Sigmoid colon (tissue), 4 donors: Measurements from ENCODE around the gene ANO6.

ENCODE experiments used
- EP300 ChIP-seq, 4 donors: sonication (generic); formaldehyde crosslinking; IDR thresholded peaks; one replicate each; pipeline ENCODE4 v1.6.1; 2017; ENCODE audit warnings: antibody characterized with exemption in 4 of 4
- POLR2A ChIP-seq, 2 donors: fragments of 450-650 bp; IDR thresholded peaks; one replicate each; pipeline ENCODE4 v1.6.1; 2016; ENCODE audit warnings: antibody characterized with exemption in 2 of 2, mild to moderate bottlenecking in 2 of 2, moderate library complexity in 2 of 2
- POLR2AphosphoS5 ChIP-seq, 4 donors: sonication (generic); formaldehyde crosslinking; IDR thresholded peaks; one replicate each; pipeline ENCODE4 v1.6.1; 2017; ENCODE audit warnings: antibody characterized with exemption in 4 of 4
- TF ChIP-seq, protein P1 (sequence below), 4 experiments: fragments of 450-650 bp in 3 of 4; fragments of 200-600 bp in 1 of 4; IDR thresholded peaks; one replicate each; pipeline ENCODE4 v1.5.1; 2016 to 2019; ENCODE audit warnings: antibody characterized with exemption in 4 of 4, mild to moderate bottlenecking in 3 of 4, moderate library complexity in 2 of 4

- TF ChIP-seq, protein P1, sequence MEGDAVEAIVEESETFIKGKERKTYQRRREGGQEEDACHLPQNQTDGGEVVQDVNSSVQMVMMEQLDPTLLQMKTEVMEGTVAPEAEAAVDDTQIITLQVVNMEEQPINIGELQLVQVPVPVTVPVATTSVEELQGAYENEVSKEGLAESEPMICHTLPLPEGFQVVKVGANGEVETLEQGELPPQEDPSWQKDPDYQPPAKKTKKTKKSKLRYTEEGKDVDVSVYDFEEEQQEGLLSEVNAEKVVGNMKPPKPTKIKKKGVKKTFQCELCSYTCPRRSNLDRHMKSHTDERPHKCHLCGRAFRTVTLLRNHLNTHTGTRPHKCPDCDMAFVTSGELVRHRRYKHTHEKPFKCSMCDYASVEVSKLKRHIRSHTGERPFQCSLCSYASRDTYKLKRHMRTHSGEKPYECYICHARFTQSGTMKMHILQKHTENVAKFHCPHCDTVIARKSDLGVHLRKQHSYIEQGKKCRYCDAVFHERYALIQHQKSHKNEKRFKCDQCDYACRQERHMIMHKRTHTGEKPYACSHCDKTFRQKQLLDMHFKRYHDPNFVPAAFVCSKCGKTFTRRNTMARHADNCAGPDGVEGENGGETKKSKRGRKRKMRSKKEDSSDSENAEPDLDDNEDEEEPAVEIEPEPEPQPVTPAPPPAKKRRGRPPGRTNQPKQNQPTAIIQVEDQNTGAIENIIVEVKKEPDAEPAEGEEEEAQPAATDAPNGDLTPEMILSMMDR (IDR thresholded peaks at IDR 0.05) = no peak
- no peak for TF ChIP-seq POLR2A (IDR thresholded peaks at IDR 0.05)
- peak in 2 of 4 donors; percentile 19 to 41 for TF ChIP-seq EP300 (IDR thresholded peaks at IDR 0.05)
- peak in 3 of 4 donors; percentile 58 to 83 (median 81) for TF ChIP-seq POLR2AphosphoS5 (IDR thresholded peaks at IDR 0.05)
Measured at GRCh38 chr12:45305907-45306306, 90.0 kb downstream of the ANO6 start.
